Stimulated activated CD4-positive, alpha-beta T cell treated with anti-CD3 and anti-CD28 coated beads, TNF-alpha, amount 100 ng/mL, for 24 hours (primary cell): Measurements from ENCODE around the gene ATF7IP.
"Not testable (repeated sequence)": the region's sequence is repeated elsewhere in the genome, so short reads cannot be mapped to it uniquely, and the experiment has no call there.

Source experiments
- DNase-seq, 3 experiments: peaks; one replicate each; pipeline ENCODE4 v3.0.0-alpha.2; 2020; ENCODE audit warnings: low read depth in 3 of 3

Gene ATF7IP

GRCh38 chr12:14379508-14379907 is 14.0 kb downstream of the ATF7IP start:
- no peak for DNase-seq

GRCh38 chr12:14384783-14385638 is 19.5 kb downstream of the ATF7IP start:
- peak; percentile 22 to 31 (median 28) for DNase-seq

GRCh38 chr12:14387219-14387871 is 21.9 kb downstream of the ATF7IP start:
- no peak for DNase-seq

DNA sequence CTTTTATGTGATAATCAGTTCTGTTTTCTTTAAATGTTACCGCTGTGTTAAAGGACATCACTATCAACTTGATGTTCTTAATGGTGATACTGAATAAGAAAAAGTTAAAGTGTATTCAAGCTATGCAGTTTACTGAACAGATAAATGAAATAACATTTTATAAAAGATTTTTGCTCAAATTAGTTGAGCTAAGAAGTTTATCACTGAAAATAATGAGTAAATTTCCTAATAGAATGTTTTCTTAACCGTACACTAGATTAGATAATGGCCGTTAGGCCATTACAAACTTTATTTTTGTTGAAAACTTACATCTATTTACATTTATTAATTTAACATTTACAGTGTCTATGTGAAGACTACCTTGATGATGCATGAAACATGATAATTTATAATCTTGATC is 25.0 kb downstream of the ATF7IP start:
- DNase-seq, result no peak

- DNase-seq, result no peak
Measured at GRCh38 chr12:14390870-14391530, 25.5 kb downstream of the ATF7IP start.

DNA sequence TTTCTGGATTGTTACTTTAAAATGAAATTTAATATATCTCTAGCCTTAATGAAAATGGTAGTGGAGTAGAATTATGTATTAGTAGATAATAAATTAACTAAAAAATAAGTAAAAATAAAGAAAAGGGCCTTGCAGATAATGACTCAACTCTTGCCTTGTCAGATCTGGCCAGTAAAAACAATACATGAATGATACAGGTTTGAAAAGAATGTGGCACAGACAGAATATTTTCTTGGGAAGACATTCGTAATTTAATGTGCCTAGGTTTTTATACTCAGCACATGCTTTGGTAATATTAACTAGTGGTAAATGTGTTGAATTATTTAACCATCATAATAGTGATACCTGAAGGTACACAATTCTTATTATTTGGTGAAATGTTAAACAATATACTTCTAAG is 28.3 kb downstream of the ATF7IP start:
- DNase-seq, result no peak

DNA sequence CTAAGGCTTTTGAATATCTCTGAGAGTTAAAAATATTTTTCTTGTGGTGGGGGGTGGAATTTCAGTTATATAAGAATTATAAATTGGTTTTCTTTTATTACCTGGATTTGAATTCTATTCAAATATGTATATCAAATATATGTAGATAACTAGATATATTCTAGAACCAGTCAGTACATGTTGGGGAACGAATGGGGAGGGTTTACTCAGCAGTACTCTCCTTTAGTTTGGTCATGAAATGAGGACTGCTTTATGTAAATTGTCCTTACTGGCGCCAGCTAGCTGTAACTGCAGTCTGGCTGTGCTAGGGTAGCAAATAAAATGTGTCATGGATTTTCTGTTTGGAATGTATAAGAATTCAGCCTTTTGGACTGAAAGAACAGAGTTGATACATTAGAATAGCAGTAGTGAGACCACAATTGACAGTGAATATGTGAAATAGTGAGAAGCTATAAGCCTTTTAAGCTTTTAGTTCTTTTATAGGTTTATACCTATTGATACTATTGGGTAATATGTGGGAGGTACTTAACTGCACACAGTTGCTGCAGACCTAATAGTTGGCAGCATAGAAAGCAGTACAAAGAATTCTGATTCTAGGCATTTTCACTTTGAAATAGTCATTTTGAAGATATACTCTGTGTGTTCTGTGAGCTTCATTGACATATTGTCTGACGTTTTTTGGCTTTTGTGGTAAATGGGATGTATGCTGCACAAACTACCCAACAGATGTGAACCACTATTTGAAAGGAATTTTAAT is 29.0 kb downstream of the ATF7IP start:
- DNase-seq, result no peak

DNA sequence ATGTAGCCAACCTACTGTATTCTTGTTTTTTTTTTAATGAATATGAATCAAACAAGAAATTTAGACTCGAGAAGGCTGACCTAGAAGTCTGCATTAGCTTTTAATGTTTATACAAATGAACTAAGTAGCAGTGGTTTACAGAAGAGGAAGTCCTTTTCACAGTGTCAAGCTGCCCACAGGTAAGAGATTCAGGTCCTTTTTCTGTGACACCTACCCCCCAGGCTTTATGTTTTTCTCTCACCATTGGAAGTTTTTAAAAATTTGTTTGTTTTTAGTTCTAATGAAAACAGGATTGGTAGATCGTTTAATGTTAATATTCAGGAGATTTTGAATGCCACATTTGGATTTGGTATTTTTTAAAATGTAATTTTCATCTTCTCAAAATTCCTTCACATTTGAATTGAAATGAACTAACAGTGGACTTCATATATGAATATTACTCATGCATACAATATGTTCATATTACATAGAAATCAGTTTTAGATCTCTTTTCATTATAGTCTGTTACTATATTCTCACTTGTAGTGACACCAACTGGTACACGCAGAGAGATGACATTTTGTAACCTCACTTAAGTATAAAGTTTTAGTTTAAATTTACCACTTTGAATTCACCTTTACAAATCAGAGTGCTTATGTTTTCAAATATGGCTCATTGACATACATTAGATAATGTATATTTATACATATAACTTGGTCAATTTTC is 29.7 kb downstream of the ATF7IP start:
- no peak for DNase-seq

GRCh38 chr12:14396071-14396470 is 30.6 kb downstream of the ATF7IP start:
- no peak for DNase-seq

- DNase-seq, result no peak
Measured at GRCh38 chr12:14399871-14400270, 34.4 kb downstream of the ATF7IP start.

GRCh38 chr12:14400599-14400998 is 35.1 kb downstream of the ATF7IP start:
- DNase-seq, result no peak

DNA sequence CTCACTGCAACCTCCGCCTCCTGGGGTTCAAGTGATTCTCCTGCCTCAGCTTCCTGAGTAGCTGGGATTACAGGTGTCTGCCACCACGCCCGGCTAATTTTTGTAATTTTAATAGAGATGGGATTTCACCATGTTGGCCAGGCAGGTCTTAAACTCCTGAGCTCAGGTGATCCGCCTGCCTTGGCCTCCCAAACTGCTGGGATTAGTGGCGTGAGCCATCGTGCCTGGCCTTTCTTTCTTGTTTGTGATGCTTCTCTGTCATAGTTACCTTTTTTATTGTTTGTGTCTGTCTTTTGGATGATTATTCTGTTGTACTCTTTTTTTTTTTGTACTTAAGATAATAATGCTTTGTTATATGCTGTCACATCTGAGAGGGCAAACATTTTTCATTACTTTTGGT is 35.8 kb downstream of the ATF7IP start:
- not testable (repeated sequence) for DNase-seq

- no peak for DNase-seq
Measured at GRCh38 chr12:14402697-14403096, 37.2 kb downstream of the ATF7IP start.

- DNase-seq, result no peak
Measured at GRCh38 chr12:14403293-14403692, 37.8 kb downstream of the ATF7IP start.

- DNase-seq, result no peak
Measured at GRCh38 chr12:14403711-14404196, 38.3 kb downstream of the ATF7IP start.

GRCh38 chr12:14405407-14405806 is 39.9 kb downstream of the ATF7IP start:
- DNase-seq, result not testable (repeated sequence)

GRCh38 chr12:14408208-14408607 is 42.7 kb downstream of the ATF7IP start:
- DNase-seq, result no peak

GRCh38 chr12:14410177-14410576 is 44.7 kb downstream of the ATF7IP start:
- DNase-seq, result no peak

DNA sequence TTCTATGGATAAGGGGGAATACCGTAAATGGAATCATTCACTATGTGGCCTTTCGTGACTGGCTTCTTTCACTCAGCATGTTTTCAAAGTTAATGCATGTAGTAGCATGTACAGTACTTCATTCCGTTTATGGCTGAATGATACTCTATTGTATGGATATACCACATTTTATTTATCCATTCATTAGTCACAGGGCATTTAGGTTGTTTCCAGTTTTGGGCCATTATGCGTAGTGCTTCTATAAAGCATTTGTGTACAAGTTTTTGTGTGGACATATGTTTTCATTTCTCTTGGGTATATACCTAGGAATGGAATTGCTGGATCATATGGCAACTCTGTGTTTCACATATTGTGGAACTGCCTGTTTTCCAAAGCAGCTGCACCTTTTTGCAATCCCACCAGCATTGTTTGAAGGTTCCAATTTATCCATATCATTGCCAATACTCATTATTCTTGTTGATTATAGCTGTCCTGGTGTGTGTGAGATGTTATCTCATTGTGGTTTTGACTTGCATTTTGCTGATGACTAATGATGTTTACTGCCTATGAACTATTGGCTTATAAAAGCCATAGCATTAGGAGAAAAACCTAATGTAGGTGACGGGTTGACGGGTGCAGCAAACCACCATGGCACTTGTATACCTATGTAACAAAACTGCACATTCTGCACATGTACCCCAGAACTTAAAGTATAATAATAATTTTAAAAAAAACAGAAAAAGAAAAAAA is 45.5 kb downstream of the ATF7IP start:
- DNase-seq, result no peak

DNA sequence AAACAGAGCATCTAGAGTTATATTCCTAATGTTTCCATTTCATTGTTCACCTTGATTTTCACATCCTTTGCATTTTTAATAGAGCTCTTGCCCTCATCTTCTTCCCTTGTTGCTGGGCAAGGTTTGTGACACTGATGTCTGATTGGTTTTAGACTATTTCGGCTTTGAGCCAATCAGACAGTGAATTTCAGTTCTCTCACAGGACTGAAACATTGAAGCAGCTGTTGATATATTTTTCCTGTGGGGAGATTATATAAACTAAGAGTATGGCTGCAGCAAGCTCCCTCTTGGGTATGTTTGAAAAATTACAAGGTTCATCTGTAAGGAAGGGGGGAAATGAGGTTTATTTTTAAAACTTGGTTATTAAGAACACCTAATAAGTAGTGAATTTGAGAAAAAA is 51.2 kb downstream of the ATF7IP start:
- DNase-seq, result peak in 1 of 3 experiments; percentile 23
